ENCODE results near the gene TEDC1. TPM values are rescaled to one million over a fixed set of nuclear protein-coding genes. Genes with fewer than 3 reads are reported as not detected.

The TEDC1 gene
- total and polyA plus RNA-seq, 3 donors from 2014 or later = 8.8 to 16.7 (median 16.4) TPM

DNA sequence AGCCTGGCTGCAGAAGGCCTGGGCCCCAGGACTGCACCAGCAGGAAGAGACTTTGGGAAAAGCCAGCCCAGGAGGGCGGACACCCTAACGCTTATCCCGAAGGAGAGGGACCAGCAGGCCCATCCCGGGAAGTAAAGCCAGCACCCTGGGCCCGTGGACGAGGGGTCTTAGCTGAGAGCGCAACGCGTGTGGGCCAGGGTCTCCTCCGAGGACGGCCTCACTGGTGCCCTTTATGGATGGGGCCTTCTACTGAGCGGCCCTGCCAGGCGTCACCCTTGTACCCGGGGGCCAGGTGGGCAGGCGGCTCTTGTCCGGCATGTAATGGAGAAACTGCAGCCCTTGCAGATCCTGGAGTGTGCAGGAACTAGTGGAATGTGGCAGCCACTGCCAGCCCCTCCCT is 14.1 kb downstream of the TEDC1 start:
- intact Hi-C loops (cut with DNase I; ENCODE audit: low total_unique reads) = no loop called here
- Histone ChIP-seq H3K27ac (no peak overlapping the region), H3K9me3 (no peaks in the 10 kb centered on the region), H3K36me3 (ENCODE audit: low read depth, missing control alignments) (no peaks in the 10 kb centered on the region), H3K4me3 (no peak overlapping the region), H3K4me1 (no peaks in the 10 kb centered on the region), H3K27me3 (no peaks in the 10 kb centered on the region)
- no peak for DNase-seq
- TF ChIP-seq, protein P1, sequence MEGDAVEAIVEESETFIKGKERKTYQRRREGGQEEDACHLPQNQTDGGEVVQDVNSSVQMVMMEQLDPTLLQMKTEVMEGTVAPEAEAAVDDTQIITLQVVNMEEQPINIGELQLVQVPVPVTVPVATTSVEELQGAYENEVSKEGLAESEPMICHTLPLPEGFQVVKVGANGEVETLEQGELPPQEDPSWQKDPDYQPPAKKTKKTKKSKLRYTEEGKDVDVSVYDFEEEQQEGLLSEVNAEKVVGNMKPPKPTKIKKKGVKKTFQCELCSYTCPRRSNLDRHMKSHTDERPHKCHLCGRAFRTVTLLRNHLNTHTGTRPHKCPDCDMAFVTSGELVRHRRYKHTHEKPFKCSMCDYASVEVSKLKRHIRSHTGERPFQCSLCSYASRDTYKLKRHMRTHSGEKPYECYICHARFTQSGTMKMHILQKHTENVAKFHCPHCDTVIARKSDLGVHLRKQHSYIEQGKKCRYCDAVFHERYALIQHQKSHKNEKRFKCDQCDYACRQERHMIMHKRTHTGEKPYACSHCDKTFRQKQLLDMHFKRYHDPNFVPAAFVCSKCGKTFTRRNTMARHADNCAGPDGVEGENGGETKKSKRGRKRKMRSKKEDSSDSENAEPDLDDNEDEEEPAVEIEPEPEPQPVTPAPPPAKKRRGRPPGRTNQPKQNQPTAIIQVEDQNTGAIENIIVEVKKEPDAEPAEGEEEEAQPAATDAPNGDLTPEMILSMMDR (IDR thresholded peaks at IDR 0.05) = no peak
- no peak for TF ChIP-seq POLR2A (IDR thresholded peaks at IDR 0.05)
- 92 to 94% methylated on average over 8 to 12 of the region's 16 CpGs for WGBS, 2 donors

DNA sequence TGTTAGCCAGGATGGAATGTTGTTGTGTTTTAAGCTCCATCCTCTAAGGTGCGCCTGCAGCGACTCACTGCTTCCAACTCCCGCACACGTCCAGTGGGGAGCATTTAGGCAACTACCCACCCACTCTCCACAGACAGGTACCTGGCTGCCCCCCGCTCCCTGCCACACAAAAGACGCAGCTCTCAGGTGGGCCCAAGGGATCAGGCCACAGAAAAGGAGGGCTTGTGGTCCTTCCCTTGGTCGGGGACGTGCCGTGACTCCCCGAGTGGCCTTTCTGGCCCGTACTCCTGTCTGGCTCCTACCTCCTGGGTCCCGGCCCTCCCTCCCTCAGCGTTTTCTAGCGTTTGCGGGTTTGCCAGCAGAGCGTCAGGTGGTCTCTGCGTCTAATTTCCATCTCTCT is 16.2 kb downstream of the TEDC1 start:
- Histone ChIP-seq H3K27ac (no peak overlapping the region), H3K27me3 (no peaks in the 10 kb centered on the region), H3K9me3 (no peaks in the 10 kb centered on the region), H3K4me1 (no peaks in the 10 kb centered on the region), H3K36me3 (ENCODE audit: low read depth, missing control alignments) (no peaks in the 10 kb centered on the region), H3K4me3 (no peak overlapping the region)
- intact Hi-C loops (cut with DNase I; ENCODE audit: low total_unique reads) = no loop called here
- TF ChIP-seq, protein P1 (IDR thresholded peaks at IDR 0.05) = no peak
- TF ChIP-seq POLR2A (IDR thresholded peaks at IDR 0.05) = no peak
- WGBS, 2 donors = 78 to 89% methylated on average over 15 to 17 of the region's 17 CpGs
- DNase-seq = no peak

DNA sequence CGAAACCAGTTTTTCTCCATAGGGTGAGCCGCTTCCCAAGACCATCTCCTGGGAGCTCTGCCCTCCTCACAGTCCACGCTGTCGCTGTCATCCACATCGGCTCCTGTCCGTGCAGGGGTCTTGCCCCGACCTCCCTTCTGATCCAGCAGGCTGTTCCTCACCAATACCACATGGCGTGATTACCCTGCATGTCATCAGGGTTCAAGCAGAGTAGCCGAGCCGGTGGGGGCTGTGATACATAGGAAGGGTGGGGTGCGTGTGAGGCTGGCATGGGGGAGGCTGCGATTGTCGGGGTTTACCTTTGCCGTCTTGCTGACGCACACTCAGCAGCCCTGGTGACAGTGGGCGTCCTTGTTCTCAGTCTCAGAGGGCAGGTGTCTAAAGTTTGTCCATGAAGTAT is 17.0 kb downstream of the TEDC1 start:
- H3K27ac ChIP-seq = no peak overlapping the region
- no peaks in the 10 kb centered on the region for H3K36me3 ChIP-seq (ENCODE audit: low read depth, missing control alignments)
- TF ChIP-seq, protein P1 (IDR thresholded peaks at IDR 0.05) = no peak
- no peak for TF ChIP-seq POLR2A (IDR thresholded peaks at IDR 0.05)
- WGBS, 2 donors = 79 to 85% methylated on average over 16 of the region's 16 CpGs
- intact Hi-C loops (cut with DNase I; ENCODE audit: low total_unique reads) = no loop called here
- no peaks in the 10 kb centered on the region for H3K9me3 ChIP-seq
- DNase-seq = no peak
- H3K4me3 ChIP-seq = no peak overlapping the region
- H3K27me3 ChIP-seq = no peaks in the 10 kb centered on the region
- H3K4me1 ChIP-seq = no peaks in the 10 kb centered on the region

DNA sequence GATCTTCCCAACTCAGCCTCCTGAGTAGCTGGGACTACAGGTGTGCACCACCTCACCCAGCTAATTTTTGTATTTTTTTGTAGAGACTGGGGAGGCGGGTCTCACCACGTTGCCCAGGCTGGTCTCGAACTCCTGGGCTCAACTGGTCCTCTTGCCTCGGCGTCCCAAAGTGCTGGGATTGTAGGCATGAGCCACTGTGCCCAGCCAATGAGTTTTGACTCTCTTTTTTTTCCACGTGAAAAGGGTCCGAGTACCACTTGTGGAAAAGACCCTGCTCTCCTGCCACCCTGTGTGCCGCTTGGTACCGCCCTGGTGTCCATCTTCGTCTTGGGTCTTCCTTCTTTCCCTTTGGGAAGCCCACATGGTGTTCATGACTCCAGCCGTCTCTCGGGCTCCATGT is 17.6 kb downstream of the TEDC1 start:
- TF ChIP-seq, protein P1 (IDR thresholded peaks at IDR 0.05) = no peak
- no peak for TF ChIP-seq POLR2A (IDR thresholded peaks at IDR 0.05)
- Histone ChIP-seq H3K27me3 (no peaks in the 10 kb centered on the region), H3K4me3 (no peak overlapping the region), H3K9me3 (no peaks in the 10 kb centered on the region), H3K4me1 (no peaks in the 10 kb centered on the region), H3K36me3 (ENCODE audit: low read depth, missing control alignments) (no peaks in the 10 kb centered on the region), H3K27ac (no peak overlapping the region)
- WGBS, 2 donors = 86 to 93% methylated on average over 12 of the region's 12 CpGs
- no peak for DNase-seq
- intact Hi-C loops (cut with DNase I; ENCODE audit: low total_unique reads) = no loop called here

DNA sequence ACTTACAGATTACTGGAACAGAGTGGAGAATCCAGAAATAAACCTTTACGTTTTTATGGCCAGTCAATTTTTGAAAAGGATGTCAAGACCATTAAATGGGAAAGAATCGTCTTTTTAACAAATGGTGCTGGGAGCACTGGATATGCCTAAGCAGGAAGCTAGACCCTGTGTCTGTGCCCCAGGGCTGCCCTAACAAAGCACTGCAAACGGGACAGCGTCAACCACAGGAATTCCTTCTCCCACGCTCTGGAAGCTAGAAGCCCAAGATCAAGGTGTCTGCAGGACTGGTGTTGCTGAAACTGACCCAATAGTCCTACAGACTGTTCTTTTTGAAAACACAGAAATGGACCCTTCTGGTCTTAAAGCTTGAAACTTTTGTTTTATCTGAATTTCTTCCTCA is 26.1 kb downstream of the TEDC1 start:
- Histone ChIP-seq H3K9me3 (no peaks in the 10 kb centered on the region), H3K4me3 (no peak overlapping the region), H3K27me3 (no peaks in the 10 kb centered on the region), H3K4me1 (no peaks in the 10 kb centered on the region), H3K27ac (no peak overlapping the region), H3K36me3 (ENCODE audit: low read depth, missing control alignments) (no peaks in the 10 kb centered on the region)
- no peak for DNase-seq
- TF ChIP-seq, protein P1 (IDR thresholded peaks at IDR 0.05) = no peak
- no peak for TF ChIP-seq POLR2A (IDR thresholded peaks at IDR 0.05)
- WGBS, 2 donors = 55 to 57% methylated on average over 5 of the region's 5 CpGs
- intact Hi-C loops (cut with DNase I; ENCODE audit: low total_unique reads) = no loop called here

All from testis (tissue), 3 donors.